Measurements from ENCODE around the gene ETNPPL.

GRCh38 chr4:108694423-108694822, 68.4 kb downstream of the ETNPPL start:
- TF ChIP-seq GATA2 (IDR thresholded peaks at IDR 0.05; ENCODE audit: low read depth, low read length) (no peak), GATA3 (IDR thresholded peaks at IDR 0.05; ENCODE audit: low read depth, low read length) (no peak)
